HepG2 (cell line): ENCODE data around the gene RAB11FIP5. TPM values are rescaled to one million over a fixed set of nuclear protein-coding genes. Genes with fewer than 3 reads are reported as not detected.

ENCODE experiments used
- ATF5 ChIP-seq: sonication (generic); formaldehyde crosslinking; IDR thresholded peaks from 2 replicates; pipeline ENCODE4 v1.4.0; 2020; ENCODE audit warnings: mild to moderate bottlenecking, low read depth, missing genetic modification reagents
- ATF7-NPFF ChIP-seq: sonication (generic); formaldehyde crosslinking; IDR thresholded peaks from 2 replicates; pipeline ENCODE4 v1.8.1; 2023; ENCODE audit warnings: mild to moderate bottlenecking, low read depth, missing genetic modification reagents, moderate library complexity
- BRF2 ChIP-seq: sonication (generic); formaldehyde crosslinking; IDR thresholded peaks from 2 replicates; pipeline ENCODE4 v1.8.1; 2022; ENCODE audit warnings: mild to moderate bottlenecking, missing genetic modification reagents
- CCAR2 ChIP-seq: fragments of 200-400 bp; formaldehyde crosslinking; optimal IDR thresholded peaks from 2 replicates; pipeline ENCODE3; 2018; ENCODE audit warnings: low read depth, mild to moderate bottlenecking, low read length, moderate library complexity
- DR1 ChIP-seq: sonication (generic); formaldehyde crosslinking; IDR thresholded peaks from 2 replicates; pipeline ENCODE4 v1.8.0; 2021; ENCODE audit warnings: mild to moderate bottlenecking, missing genetic modification reagents, inconsistent platforms
- ELF1 ChIP-seq: sonication (generic); formaldehyde crosslinking; IDR thresholded peaks from 2 replicates; pipeline ENCODE4 v1.4.0; 2020; ENCODE audit warnings: missing genetic modification reagents
- FOXP1 ChIP-seq, 2 experiments: fragments of 450-650 bp in 1 of 2; IDR thresholded peaks; 2 replicates each; pipeline ENCODE4 v1.6.1; 2017 to 2018; ENCODE audit warnings: antibody characterized with exemption in 1 of 2
- HDAC2 ChIP-seq: sonication (generic); formaldehyde crosslinking; IDR thresholded peaks from 2 replicates; pipeline ENCODE4 v1.4.0; 2020; ENCODE audit warnings: missing genetic modification reagents
- ISL2 ChIP-seq: sonication (generic); formaldehyde crosslinking; IDR thresholded peaks from 2 replicates; pipeline ENCODE4 v1.5.0; 2020; ENCODE audit warnings: missing genetic modification reagents
- KDM2A ChIP-seq: sonication (generic); formaldehyde crosslinking; IDR thresholded peaks from 2 replicates; pipeline ENCODE4 v1.4.0; 2020; ENCODE audit warnings: low read depth, missing genetic modification reagents, borderline replicate concordance
- MAFF ChIP-seq: IDR thresholded peaks from 2 replicates; pipeline ENCODE4 v1.6.1; 2011; ENCODE audit warnings: low read depth, low read length, improper control_type of control experiment
- MAFK ChIP-seq, 2 experiments: IDR thresholded peaks in 1 of 2; conservative IDR thresholded peaks in 1 of 2; 2 replicates each; pipeline ENCODE4 v1.6.1; 2011; ENCODE audit warnings: improper control_type of control experiment in 2 of 2, low read length in 2 of 2
- NAIF1 ChIP-seq: sonication (generic); formaldehyde crosslinking; IDR thresholded peaks from 2 replicates; pipeline ENCODE4 v1.5.0; 2020; ENCODE audit warnings: mild to moderate bottlenecking, missing genetic modification reagents, borderline replicate concordance
- NR3C1 ChIP-seq: sonication (generic); formaldehyde crosslinking; IDR thresholded peaks from 2 replicates; pipeline ENCODE4 v1.4.0; 2020; ENCODE audit warnings: missing genetic modification reagents
- POLR2G ChIP-seq: fragments of 200-400 bp; formaldehyde crosslinking; IDR thresholded peaks from 2 replicates; pipeline ENCODE4 v1.6.1; 2018; ENCODE audit warnings: mild to moderate bottlenecking, low read depth, low read length, moderate library complexity
- SCMH1 ChIP-seq: sonication (generic); formaldehyde crosslinking; IDR thresholded peaks from 2 replicates; pipeline ENCODE4 v1.9.0; 2021; ENCODE audit warnings: missing genetic modification reagents, mild to moderate bottlenecking, borderline replicate concordance
- SMYD3 ChIP-seq: sonication (generic); formaldehyde crosslinking; IDR thresholded peaks from 2 replicates; pipeline ENCODE4 v1.8.1; 2023; ENCODE audit warnings: mild to moderate bottlenecking, missing genetic modification reagents
- ZBTB33 ChIP-seq: sonication (generic); formaldehyde crosslinking; IDR thresholded peaks from 2 replicates; pipeline ENCODE4 v1.4.0; 2020; ENCODE audit warnings: missing genetic modification reagents
- ZNF276 ChIP-seq: sonication (generic); formaldehyde crosslinking; IDR thresholded peaks from 2 replicates; pipeline ENCODE4 v1.4.0; 2020; ENCODE audit warnings: mild to moderate bottlenecking, low read depth, missing genetic modification reagents
- ZNF30 ChIP-seq: sonication (generic); formaldehyde crosslinking; IDR thresholded peaks from 2 replicates; pipeline ENCODE4 v1.5.0; 2020; ENCODE audit warnings: mild to moderate bottlenecking, missing genetic modification reagents
- ZNF605 ChIP-seq: sonication (generic); formaldehyde crosslinking; IDR thresholded peaks from 2 replicates; pipeline ENCODE4 v1.8.0; 2022; ENCODE audit warnings: mild to moderate bottlenecking, missing genetic modification reagents
- ZSCAN9 ChIP-seq: IDR thresholded peaks from 2 replicates; pipeline ENCODE4 v1.6.1; 2016; ENCODE audit warnings: borderline replicate concordance
- polyA plus RNA-seq, 8 experiments: library from polyadenylated mRNA; depleted of rRNA in 3 of 8; stranded (reverse) in 7 of 8; unstranded in 1 of 8; fragments of >200 nt; fragmentation: Illumina TruSeq in 4 of 8; extraction: Trizol in 4 of 8; gene quantifications; 2 replicates each; pipeline versions ENCODE4 v1.2.1 to v1.2.3, GENCODE V29; 2011 to 2016; ENCODE audit warnings: low read depth in 4 of 8, missing spikeins in 1 of 8, mixed read lengths in 1 of 8; ENCODE audit not compliant: insufficient read depth in 1 of 8
- total RNA-seq, 5 experiments: library from RNA; depleted of rRNA; stranded (reverse); fragments of >200 nt; fragmentation: Illumina TruSeq; extraction: Trizol; gene quantifications; 2 replicates each; pipeline ENCODE4 v1.2.3, GENCODE V29; 2016; ENCODE audit warnings: low read depth in 1 of 5
- TF ChIP-seq, protein P1 (sequence below): sonication (generic); formaldehyde crosslinking; IDR thresholded peaks from 2 replicates; pipeline ENCODE4; 2020; ENCODE audit warnings: missing genetic modification reagents, mild to moderate bottlenecking, borderline replicate concordance

Gene RAB11FIP5
- total and polyA plus RNA-seq, 2 of the 13 experiments (the other 11 are each of a cell fraction or from before 2014, with no cell fraction given) = 9.4 to 22.9 TPM

- no peak for TF ChIP-seq BRF2 (CRISPR knock-in tag)
- no peak for TF ChIP-seq NR3C1
- TF ChIP-seq ATF5 (CRISPR knock-in tag) = no peak
- TF ChIP-seq FOXP1 (IDR thresholded peaks at IDR 0.05) = no peak
- TF ChIP-seq FOXP1 (CRISPR knock-in tag; IDR thresholded peaks at IDR 0.05) = no peak
- no peak for TF ChIP-seq POLR2G
- TF ChIP-seq MAFF = no peak
- TF ChIP-seq CCAR2 = no peak
- TF ChIP-seq ZNF30 (CRISPR knock-in tag) = no peak
- TF ChIP-seq ISL2 = no peak
- TF ChIP-seq ZNF605 (CRISPR knock-in tag) = no peak
- no peak for TF ChIP-seq HDAC2
- TF ChIP-seq ZNF276 = no peak
- TF ChIP-seq DR1 = no peak
- peak; percentile 22; the same call in 1 of the 2 replicates for TF ChIP-seq ELF1
- no peak for TF ChIP-seq ZSCAN9 (CRISPR knock-in tag)
- no peak for TF ChIP-seq NAIF1 (CRISPR knock-in tag)
- no peak for TF ChIP-seq MAFK (conservative IDR thresholded peaks at IDR 0.05 in 1 of 2, IDR thresholded peaks at IDR 0.05 in 1 of 2; ENCODE audit: low read length in 2 of 2)
- no peak for TF ChIP-seq SMYD3 (CRISPR knock-in tag)
- TF ChIP-seq, protein P1, sequence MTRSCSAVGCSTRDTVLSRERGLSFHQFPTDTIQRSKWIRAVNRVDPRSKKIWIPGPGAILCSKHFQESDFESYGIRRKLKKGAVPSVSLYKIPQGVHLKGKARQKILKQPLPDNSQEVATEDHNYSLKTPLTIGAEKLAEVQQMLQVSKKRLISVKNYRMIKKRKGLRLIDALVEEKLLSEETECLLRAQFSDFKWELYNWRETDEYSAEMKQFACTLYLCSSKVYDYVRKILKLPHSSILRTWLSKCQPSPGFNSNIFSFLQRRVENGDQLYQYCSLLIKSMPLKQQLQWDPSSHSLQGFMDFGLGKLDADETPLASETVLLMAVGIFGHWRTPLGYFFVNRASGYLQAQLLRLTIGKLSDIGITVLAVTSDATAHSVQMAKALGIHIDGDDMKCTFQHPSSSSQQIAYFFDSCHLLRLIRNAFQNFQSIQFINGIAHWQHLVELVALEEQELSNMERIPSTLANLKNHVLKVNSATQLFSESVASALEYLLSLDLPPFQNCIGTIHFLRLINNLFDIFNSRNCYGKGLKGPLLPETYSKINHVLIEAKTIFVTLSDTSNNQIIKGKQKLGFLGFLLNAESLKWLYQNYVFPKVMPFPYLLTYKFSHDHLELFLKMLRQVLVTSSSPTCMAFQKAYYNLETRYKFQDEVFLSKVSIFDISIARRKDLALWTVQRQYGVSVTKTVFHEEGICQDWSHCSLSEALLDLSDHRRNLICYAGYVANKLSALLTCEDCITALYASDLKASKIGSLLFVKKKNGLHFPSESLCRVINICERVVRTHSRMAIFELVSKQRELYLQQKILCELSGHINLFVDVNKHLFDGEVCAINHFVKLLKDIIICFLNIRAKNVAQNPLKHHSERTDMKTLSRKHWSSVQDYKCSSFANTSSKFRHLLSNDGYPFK (CRISPR knock-in tag) = 0 out of 2 replicates have a peak, but pooled peaks have one; percentile 41
- no peak for TF ChIP-seq ATF7-NPFF (CRISPR knock-in tag)
- peak; percentile 79; the same call in 1 of the 2 replicates for TF ChIP-seq KDM2A (CRISPR knock-in tag)
- no peak for TF ChIP-seq SCMH1 (CRISPR knock-in tag)
- TF ChIP-seq ZBTB33 (CRISPR knock-in tag) = no peak
Observed at GRCh38 chr2:73085691-73086090, 27.1 kb downstream of the RAB11FIP5 start (continued).
